GM21619 (cell line): ENCODE data around the gene HES3.

ENCODE experiments used
- ATAC-seq: cut with Tn5 transposase; IDR thresholded peaks from one replicate; pipeline ENCODE4 v1.9.1; 2021; ENCODE audit not compliant: unreplicated experiment

The HES3 gene

DNA sequence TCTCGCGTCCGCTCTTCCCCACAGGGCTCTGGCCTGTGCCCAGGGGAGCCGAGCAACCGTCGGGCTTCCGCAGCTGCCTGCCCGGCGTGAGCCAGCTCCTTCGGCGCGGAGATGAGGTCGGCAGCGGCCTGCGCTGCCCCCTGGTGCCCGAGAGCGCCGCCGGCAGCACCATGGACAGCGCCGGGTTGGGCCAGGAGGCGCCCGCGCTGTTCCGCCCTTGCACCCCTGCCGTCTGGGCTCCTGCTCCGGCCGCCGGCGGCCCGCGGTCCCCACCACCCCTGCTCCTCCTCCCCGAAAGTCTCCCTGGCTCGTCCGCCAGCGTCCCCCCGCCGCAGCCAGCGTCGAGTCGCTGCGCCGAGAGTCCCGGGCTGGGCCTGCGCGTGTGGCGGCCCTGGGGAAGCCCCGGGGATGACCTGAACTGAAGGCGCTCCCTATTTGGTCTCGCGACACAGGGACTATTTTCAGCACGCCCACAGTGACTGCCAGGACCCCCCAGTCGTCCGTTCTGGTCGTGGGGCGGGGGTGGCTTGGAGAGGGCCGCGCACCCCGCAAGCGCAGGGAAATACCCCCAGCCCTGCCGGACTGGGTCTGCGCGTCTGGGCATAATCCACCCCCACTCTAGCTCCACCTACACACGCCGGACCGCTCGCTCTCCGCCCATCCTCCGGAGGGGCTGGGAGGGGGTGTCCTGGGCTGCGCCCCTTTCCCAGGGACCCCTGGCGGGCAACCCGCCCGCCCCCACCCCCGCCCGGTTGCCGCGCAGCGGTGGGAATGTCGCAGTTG lies 1.3 kb downstream of the HES3 start:
- ATAC-seq: peak; percentile 51

DNA sequence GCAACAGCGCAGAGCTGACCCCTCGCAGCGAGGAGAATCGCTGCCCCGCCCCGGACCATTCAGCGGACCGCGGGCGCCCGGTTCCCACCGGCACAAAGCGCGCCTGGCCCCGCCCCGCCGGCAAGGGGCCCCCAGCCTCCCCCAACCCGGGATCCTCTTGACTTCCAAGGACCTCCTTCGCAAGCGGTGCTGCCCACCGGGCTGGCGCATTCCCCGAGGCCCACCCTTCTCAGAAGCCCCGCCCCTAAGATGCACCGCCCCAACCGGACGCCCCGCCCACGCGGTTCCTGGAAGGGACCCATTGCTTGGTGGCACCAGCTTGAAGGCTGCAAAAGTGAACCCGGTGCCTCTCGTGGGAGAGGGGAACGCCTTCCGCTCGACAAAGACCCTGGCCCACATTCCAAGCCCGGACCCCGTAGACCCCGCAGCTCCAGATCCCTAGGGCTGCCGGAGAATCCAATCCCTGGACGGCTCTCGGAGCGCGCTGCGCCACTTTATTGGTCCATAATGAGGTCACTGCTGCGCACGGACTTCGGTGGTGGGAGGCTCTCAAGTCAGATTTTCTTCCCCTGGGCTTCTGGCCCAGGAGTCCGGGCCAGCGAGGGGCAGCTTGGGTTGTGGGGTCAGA lies 2.0 kb downstream of the HES3 start:
- no peak for ATAC-seq

- no peak for ATAC-seq
These were observed 2.8 kb downstream of the HES3 start for GRCh38 chr1:6246497-6247467.

- no peak for ATAC-seq
These were observed 3.7 kb downstream of the HES3 start for GRCh38 chr1:6247651-6248050.

DNA sequence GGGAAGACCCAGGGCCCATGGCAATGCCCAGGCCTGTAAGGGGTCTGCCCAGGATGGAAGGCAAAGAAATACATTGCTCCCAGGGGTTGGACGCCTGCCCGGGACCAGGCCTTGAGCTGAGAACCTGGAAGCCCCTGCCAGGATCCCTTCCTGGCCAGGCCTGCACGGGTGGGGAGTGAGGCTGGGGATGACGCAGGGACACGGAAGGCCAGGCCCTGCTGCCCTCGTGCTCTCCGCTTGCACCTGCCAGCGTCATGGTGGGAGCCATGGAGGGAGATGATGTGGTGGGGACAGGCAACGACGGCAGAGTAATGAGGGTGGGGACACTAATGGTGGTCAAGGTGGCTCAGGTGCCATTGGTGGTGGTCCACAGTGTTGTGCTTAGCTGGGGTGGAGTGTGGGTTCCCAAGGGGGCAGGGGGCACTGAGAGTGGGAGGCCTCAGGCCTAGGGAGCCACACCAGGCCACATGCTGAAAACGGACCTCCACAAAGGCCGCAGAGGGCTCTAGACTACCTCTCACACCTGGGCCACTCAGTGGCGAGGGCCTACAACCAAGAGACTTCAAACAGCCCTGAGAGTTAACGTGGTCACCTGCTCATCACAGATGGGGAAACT lies 4.3 kb downstream of the HES3 start:
- ATAC-seq: no peak

DNA sequence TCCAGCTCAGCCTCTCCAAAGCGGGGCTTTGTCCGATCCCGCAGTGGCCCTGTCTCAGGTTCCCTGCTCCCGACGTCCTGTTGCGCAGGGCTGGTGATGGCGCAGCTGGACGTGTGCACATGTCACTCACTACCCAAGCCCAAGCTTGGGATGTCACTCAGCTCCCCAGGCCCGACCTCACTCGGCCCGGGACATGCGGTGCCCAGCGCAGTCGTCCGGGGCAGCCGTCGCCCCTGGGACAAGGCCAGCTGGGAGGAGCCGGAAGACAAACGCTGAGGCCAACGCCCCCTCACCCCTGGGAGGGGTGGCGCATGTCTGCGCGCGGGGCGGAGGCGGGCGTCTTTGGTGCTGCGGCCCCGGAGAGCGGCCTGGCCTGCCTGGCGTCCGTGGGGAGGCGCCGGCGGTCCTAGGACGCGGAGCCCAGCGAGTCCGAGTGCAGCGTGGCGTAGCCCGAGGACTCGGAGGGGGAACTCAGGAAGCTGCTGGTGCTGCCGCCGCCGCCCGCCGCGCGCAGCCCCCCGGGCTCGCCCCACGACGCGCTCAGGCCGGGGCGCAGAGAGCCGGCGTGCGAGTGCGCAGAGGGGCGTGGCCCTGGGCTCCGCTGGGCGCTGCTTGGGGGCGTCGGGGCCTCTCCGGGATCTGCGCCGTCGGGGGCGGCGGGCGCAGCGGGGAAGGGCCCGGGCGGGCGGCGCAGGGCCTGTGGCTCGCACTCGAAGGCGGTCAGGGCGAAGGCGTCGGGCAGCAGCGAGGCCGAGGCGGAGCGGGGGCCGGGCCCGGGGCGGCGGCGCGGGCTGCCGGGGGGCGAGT lies 5.2 kb downstream of the HES3 start:
- ATAC-seq: no peak

- ATAC-seq: no peak
These were observed 6.0 kb downstream of the HES3 start for GRCh38 chr1:6249739-6250689.

DNA sequence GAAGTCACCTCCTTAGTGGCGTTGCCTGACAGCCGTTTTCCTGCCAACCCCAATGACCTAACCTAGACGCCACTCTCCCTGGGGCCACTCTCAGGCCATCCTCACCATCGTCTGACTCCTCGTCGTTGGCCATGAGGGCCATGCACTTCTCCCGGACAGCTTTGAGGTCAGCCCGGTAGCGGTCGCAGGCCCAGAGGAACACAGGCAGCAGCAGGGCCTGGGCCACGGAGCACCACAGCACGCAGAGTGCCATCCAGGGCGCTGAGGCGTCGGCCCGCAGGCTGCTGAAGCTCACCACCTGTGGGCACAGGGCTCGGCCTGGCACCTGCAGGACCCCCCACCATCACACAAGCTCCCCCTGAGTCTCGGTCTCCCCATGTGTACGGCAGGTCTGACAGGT lies 7.3 kb downstream of the HES3 start:
- ATAC-seq: no peak

DNA sequence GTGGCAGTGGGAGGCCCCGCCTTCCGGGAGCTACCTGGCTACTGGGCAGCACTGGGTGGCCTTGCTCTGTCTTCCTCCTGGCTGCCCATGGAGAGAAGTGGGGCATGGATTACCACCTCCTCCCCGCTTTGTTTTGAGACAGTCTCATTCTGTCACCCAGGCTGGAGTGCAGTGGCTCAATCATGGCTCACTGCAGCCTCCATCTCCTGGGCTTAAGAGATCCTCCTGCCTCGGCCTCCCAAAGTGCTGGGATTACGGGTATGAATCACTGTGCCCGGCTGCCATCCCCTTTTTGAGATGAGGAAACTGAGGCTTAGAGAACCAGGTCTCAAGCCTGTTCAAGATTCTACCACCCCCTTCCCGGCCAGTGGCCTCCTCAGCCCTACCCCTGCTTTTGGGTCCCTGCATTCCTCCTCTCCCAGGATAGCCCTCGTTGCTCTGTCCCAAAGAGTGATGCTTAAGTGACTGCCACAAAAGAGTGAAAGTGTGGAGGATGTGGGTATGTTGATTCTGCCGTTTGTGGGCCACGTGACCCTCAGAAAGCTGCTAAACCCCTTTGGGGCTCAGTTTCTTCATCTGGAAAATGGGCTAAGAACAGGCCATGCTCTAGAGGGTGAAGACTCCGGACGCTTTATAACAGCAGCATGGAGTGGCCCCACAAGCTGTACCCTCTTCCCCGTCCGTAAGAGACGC lies 7.8 kb downstream of the HES3 start:
- no peak for ATAC-seq

- no peak for ATAC-seq
These were observed 8.4 kb downstream of the HES3 start for GRCh38 chr1:6252374-6252710.

GRCh38 chr1:6253380-6253779 lies 9.4 kb downstream of the HES3 start:
- no peak for ATAC-seq

DNA sequence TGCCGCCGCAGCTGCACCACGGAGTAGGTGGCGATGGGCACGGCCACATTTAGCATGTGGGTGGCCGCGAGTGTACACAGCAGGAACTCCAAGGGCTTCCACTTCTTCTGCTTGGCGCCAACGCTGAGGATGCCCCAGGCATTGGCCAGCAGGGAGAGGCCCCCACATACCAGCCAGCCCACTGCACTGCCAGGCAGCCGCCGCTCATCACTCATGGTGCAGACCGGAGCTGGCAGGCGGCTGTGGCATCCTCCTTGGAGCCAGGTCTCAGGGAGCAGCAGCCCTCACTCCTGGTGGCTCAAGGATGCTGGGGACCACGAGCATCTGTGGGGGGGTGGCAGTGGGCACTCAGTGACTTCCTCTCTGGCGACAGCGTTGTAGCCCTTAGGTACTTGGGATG lies 10.7 kb downstream of the HES3 start:
- ATAC-seq: no peak

DNA sequence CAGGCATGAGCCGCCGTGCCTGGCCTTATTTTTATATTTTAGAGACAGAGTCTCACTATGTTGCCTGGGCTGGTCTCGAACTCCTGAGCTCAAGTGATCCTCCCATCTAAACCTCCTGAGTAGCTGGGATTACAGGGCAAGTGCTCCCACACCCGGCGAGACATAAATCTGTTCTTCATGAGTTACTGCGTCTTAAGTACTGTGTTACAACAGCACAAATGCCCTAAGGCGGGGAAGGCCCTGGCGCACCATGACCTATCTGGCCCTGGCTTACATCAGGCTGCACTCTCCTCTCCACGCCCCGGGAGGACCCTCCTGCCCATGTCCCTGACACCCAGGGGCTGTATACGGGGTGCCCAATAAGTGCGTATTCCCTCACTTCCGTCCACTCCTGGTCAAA lies 12.7 kb downstream of the HES3 start:
- ATAC-seq: no peak

- ATAC-seq: no peak
These were observed 13.6 kb downstream of the HES3 start for GRCh38 chr1:6257541-6258069.

DNA sequence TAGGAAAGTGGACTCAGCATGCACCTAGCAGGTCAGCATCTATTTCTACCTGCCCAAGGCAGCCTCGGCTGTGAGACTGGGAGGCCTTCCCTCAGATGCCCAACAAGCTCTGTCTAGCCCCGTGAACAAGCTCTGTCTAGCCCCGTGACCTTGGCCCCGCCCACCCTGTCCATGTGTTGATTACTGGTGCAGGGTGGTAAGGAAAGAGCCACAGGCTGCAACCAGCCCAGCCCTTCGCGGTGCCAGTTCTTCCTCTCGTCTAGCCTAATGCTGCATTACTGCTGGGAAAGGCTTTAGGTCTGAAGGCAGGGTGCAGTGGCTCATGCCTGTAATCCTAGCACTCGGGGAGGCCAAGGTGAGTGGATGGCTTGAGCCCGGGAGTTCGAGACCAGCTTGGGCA lies 14.7 kb downstream of the HES3 start:
- no peak for ATAC-seq

DNA sequence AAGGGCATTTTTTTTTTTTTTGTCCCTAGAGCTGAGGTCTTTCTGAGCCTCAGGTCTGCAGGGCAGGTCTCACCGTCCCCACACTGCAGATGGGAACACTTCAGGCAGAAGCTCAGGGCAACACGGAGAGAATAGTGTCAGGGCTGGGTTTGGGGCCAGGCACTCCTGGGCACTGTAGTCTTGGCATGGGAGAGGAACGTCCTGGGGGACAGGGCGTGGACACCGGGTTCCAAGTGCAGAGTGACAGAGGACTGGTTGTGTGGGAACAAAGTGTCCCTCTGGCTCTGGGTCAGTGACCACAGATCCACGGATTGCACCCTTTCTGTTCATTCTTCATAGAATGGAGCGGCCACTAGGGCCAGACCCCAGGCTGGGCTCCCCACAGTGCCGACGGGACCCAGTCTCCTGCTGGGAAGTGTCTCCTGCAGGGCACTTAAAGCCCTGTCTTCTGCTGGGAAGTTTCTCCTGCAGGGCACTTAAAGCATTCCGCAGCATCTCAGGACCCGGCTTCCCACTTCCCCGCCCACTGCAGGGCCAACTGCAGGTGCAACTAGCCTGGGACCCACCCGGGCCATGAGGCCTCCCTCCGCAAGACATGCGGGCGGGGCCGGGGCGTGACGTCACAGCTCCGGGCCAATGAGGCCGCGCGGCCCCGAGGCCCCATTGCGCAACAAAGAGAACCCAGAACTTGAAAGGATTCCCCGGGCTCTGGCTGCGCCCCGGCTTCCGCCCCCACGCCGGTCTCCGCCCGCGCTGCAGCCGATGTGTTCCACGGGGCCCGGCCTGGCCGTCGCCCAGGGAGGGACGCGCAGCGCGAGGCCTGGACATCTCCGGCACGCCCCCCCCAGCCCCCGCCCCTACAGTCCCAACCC lies 15.7 kb downstream of the HES3 start:
- peak; percentile 66 for ATAC-seq

DNA sequence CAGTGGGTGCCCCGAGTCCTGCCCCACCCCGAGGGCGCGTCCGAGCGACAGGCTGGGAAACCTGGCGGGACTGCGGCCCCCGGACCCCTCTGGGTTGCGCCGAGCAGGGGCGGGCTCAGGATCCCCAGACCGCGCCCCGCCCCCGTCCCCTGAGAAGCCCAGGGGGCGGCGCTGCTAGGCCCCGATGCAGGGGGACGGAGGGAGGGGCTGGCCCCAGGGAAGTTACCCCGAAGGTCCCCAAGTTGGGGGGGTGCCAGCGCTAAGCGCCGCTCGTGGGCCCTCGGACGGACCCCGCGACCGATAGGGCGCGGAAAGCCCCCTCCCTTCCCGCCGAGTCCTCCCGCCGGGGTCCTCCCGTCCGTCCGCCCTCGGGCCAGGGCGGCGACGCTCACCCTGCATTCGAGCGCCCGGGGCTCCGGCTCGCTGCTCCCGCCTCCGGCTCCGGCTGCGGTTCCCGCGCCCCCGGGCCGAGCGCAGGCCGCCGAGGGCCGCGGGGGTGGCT lies 16.5 kb downstream of the HES3 start:
- peak; percentile 39 for ATAC-seq
